Loucy (cell line): ENCODE data around the gene RELT.

Experiments
- EZH2phosphoT487 ChIP-seq: fragments of 200-600 bp; IDR thresholded peaks from 2 replicates; pipeline ENCODE4 v1.6.1; 2018; ENCODE audit warnings: antibody characterized with exemption, mild to moderate bottlenecking, moderate library complexity, borderline replicate concordance
- TF ChIP-seq, protein P1 (sequence below): fragments of 200-600 bp; sonication (generic); conservative IDR thresholded peaks from 2 replicates; pipeline ENCODE4 v1.5.1; 2014; ENCODE audit warnings: mild to moderate bottlenecking, antibody characterized with exemption, low read length

DNA sequence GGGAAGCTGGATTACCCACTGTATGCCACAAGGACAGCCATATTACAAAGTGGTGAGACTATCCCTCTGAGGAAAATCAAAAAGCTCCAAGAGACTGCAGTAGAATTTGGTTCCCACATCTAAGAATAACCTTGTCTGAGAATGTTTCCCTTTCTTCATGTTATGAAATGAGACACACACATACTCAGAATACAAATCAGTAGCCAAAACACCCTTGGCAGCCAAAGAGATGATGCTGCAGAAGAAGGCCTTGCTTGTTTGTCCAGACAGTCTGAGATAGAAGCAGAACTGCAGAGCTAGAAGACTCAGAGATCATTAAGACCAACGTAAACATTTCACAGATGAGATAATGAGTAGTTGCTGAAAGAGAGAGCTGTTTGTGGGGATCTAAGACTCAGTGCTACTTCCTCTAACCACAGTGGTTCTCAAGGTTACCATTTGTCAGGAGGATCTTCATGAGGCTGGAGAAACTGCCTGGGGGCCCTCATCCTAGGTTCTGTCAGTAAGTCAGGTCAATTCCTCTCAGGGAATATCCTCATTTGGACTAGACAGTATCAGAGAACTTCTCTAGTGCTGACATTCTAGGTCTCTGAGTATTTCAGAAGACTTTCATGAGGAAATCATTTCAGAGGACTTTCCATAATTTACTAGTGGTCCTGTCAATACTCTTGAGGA is 38.9 kb downstream of the RELT start:
- TF ChIP-seq, protein P1, sequence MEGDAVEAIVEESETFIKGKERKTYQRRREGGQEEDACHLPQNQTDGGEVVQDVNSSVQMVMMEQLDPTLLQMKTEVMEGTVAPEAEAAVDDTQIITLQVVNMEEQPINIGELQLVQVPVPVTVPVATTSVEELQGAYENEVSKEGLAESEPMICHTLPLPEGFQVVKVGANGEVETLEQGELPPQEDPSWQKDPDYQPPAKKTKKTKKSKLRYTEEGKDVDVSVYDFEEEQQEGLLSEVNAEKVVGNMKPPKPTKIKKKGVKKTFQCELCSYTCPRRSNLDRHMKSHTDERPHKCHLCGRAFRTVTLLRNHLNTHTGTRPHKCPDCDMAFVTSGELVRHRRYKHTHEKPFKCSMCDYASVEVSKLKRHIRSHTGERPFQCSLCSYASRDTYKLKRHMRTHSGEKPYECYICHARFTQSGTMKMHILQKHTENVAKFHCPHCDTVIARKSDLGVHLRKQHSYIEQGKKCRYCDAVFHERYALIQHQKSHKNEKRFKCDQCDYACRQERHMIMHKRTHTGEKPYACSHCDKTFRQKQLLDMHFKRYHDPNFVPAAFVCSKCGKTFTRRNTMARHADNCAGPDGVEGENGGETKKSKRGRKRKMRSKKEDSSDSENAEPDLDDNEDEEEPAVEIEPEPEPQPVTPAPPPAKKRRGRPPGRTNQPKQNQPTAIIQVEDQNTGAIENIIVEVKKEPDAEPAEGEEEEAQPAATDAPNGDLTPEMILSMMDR = no peak
- no peak for TF ChIP-seq EZH2phosphoT487
